IMR-90 (cell line): ENCODE data around the gene CCT7. TPM values are rescaled to one million over a fixed set of nuclear protein-coding genes. Genes with fewer than 3 reads are reported as not detected.

ENCODE experiments used
- ATAC-seq: fragments of 200-7000 bp; cut with Tn5 transposase; 2 replicates; pipeline ENCODE4 v1.9.1; 2020; ENCODE audit warnings: low read depth, mild to moderate bottlenecking, moderate library complexity
- BruUV-seq: library from RNA; stranded (reverse); fragments of 400-500 nt; replicated peaks from 2 replicates; lab custom pipeline; 2021; lab: Mats Ljungman, UMichigan
- CTCF ChIA-PET: fragments of 300-600 bp; formaldehyde crosslinking; extraction: SDS; loops from one replicate; lab custom pipeline; 2021; ENCODE audit warnings: antibody characterized with exemption; lab: Yijun Ruan, JAX
- POLR2A ChIA-PET: fragments of 300-600 bp; sonication (Branson Sonifier 250); formaldehyde crosslinking; loops from one replicate; lab custom pipeline; 2022; ENCODE audit warnings: antibody characterized with exemption; ENCODE audit not compliant: unreplicated experiment; lab: Charles Lee
- DNase-seq: peaks from one replicate; pipeline ENCODE4 v3.0.0; 2013
- H2AFZ ChIP-seq: replicated peaks from 2 replicates; pipeline ENCODE3; 2013; ENCODE audit warnings: low read length, mild to moderate bottlenecking; ENCODE audit not compliant: poor library complexity
- H2AK5ac ChIP-seq: 2 replicates; pipeline ENCODE4 v1.6.1; 2013; ENCODE audit warnings: low read depth, low read length, inconsistent platforms
- H2AK9ac ChIP-seq: replicated peaks from 2 replicates; pipeline ENCODE3; 2013; ENCODE audit warnings: mild to moderate bottlenecking, low read depth, low read length, moderate library complexity; ENCODE audit not compliant: poor library complexity
- H2BK120ac ChIP-seq: 2 replicates; pipeline ENCODE4 v1.6.1; 2013; ENCODE audit warnings: low read depth, low read length, inconsistent platforms
- H2BK15ac ChIP-seq: 3 replicates; pipeline ENCODE4 v1.6.1; 2013; ENCODE audit warnings: low read depth, low read length, inconsistent platforms
- H2BK20ac ChIP-seq: 2 replicates; pipeline ENCODE4 v1.6.1; 2013; ENCODE audit warnings: low read depth, mild to moderate bottlenecking, inconsistent platforms, low read length, moderate library complexity
- H2BK5ac ChIP-seq: 2 replicates; pipeline ENCODE4 v1.6.1; 2013; ENCODE audit warnings: mild to moderate bottlenecking, low read depth, low read length, inconsistent platforms; ENCODE audit not compliant: poor library complexity, severe bottlenecking
- H3K14ac ChIP-seq: replicated peaks from 2 replicates; pipeline ENCODE4 v1.6.1; 2013; ENCODE audit warnings: low read depth, low read length, inconsistent platforms
- H3K18ac ChIP-seq: 2 replicates; pipeline ENCODE4 v1.6.1; 2013; ENCODE audit warnings: low read depth, low read length, control low read depth
- H3K23ac ChIP-seq: 2 replicates; pipeline ENCODE4 v1.6.1; 2013; ENCODE audit warnings: low read depth, low read length, inconsistent platforms
- H3K27ac ChIP-seq: 2 replicates; pipeline ENCODE4 v1.5.1; 2013; ENCODE audit warnings: mild to moderate bottlenecking, control low read depth, low read length; ENCODE audit not compliant: insufficient read depth
- H3K27me3 ChIP-seq: 2 replicates; pipeline ENCODE4 v1.6.1; 2013; ENCODE audit warnings: low read length; ENCODE audit not compliant: control insufficient read depth, insufficient read depth
- H3K36me3 ChIP-seq: 2 replicates; pipeline ENCODE4 v1.6.1; 2013; ENCODE audit warnings: low read length, mixed read lengths; ENCODE audit not compliant: control insufficient read depth, insufficient read depth
- H3K4ac ChIP-seq: 2 replicates; pipeline ENCODE4 v1.6.1; 2013; ENCODE audit warnings: low read depth, low read length, inconsistent platforms
- H3K4me1 ChIP-seq: 2 replicates; pipeline ENCODE4 v1.6.1; 2013; ENCODE audit warnings: low read length, mixed read lengths; ENCODE audit not compliant: control insufficient read depth, insufficient read depth
- H3K4me2 ChIP-seq: 2 replicates; pipeline ENCODE4 v1.6.1; 2013; ENCODE audit warnings: low read depth, mild to moderate bottlenecking, control low read depth, low read length, moderate library complexity
- H3K4me3 ChIP-seq: 2 replicates; pipeline ENCODE4 v1.5.1; 2013; ENCODE audit warnings: low read depth, mild to moderate bottlenecking, control low read depth, low read length, moderate library complexity; ENCODE audit not compliant: insufficient read depth
- H3K56ac ChIP-seq: 2 replicates; pipeline ENCODE4 v1.6.1; 2013; ENCODE audit warnings: low read length, inconsistent platforms; ENCODE audit not compliant: insufficient read depth; ENCODE audit errors: extremely low read depth
- H3K79me1 ChIP-seq, 2 experiments: 2 replicates each; pipeline ENCODE4 v1.6.1; 2013; ENCODE audit warnings: low read length in 2 of 2, inconsistent platforms in 1 of 2, low read depth in 1 of 2
- H3K9ac ChIP-seq: 2 replicates; pipeline ENCODE4 v1.6.1; 2013; ENCODE audit warnings: low read depth, low read length, control low read depth
- H3K9me1 ChIP-seq: 2 replicates; pipeline ENCODE4 v1.6.1; 2013; ENCODE audit warnings: low read length, inconsistent platforms; ENCODE audit not compliant: insufficient read depth
- H3K9me3 ChIP-seq: 2 replicates; pipeline ENCODE4 v1.6.1; 2013; ENCODE audit warnings: low read length; ENCODE audit not compliant: control insufficient read depth, insufficient read depth
- H4K20me1 ChIP-seq: 2 replicates; pipeline ENCODE4 v1.6.1; 2013; ENCODE audit warnings: low read length, inconsistent platforms; ENCODE audit not compliant: insufficient read depth
- H4K5ac ChIP-seq: 2 replicates; pipeline ENCODE4 v1.6.1; 2013; ENCODE audit warnings: mild to moderate bottlenecking, low read depth, low read length, control low read depth
- H4K8ac ChIP-seq, 2 experiments: 2 replicates each; pipeline ENCODE4 v1.6.1; 2013; ENCODE audit warnings: low read depth in 2 of 2, low read length in 2 of 2, control low read depth in 1 of 2, inconsistent platforms in 1 of 2
- H4K91ac ChIP-seq: 2 replicates; pipeline ENCODE4 v1.6.1; 2013; ENCODE audit warnings: low read depth, low read length, inconsistent platforms; ENCODE audit not compliant: insufficient read depth
- ELK1 ChIP-seq: fragments of 150-350 bp; IDR thresholded peaks from 2 replicates; pipeline ENCODE4 v1.6.1; 2016; ENCODE audit warnings: low read depth, mild to moderate bottlenecking, low read length, moderate library complexity, borderline replicate concordance
- FOS ChIP-seq: fragments of 150-350 bp; IDR thresholded peaks from 2 replicates; pipeline ENCODE4 v1.6.1; 2016; ENCODE audit warnings: low read depth, low read length
- MAFK ChIP-seq: IDR thresholded peaks from 2 replicates; pipeline ENCODE4 v1.6.1; 2012; ENCODE audit warnings: low read depth, low read length, improper control_type of control experiment
- NFE2L2 ChIP-seq: fragments of 150-350 bp; IDR thresholded peaks from 2 replicates; pipeline ENCODE4 v1.6.1; 2016; ENCODE audit warnings: low read depth, mild to moderate bottlenecking, low read length
- POLR2A ChIP-seq: IDR thresholded peaks from 2 replicates; pipeline ENCODE4 v1.6.1; 2012; ENCODE audit warnings: mild to moderate bottlenecking, low read depth, low read length
- RAD21 ChIP-seq: IDR thresholded peaks from 2 replicates; pipeline ENCODE4 v1.6.1; 2012; ENCODE audit warnings: low read length, improper control_type of control experiment
- RCOR1 ChIP-seq: IDR thresholded peaks from 2 replicates; pipeline ENCODE4 v1.6.1; 2012; ENCODE audit warnings: mild to moderate bottlenecking, low read length, improper control_type of control experiment; ENCODE audit not compliant: insufficient replicate concordance
- SMC3 ChIP-seq: fragments of 150-350 bp; IDR thresholded peaks from 2 replicates; pipeline ENCODE4 v1.6.1; 2016; ENCODE audit warnings: low read depth, mild to moderate bottlenecking, antibody characterized with exemption, low read length, moderate library complexity
- WGBS, 2 experiments: methylation state at CpG; one replicate each; pipeline versions ENCODE4 v1.1.5 to v1.1.7; 2013; ENCODE audit warnings: missing lambda C conversion rate in 2 of 2; ENCODE audit not compliant: insufficient read length in 1 of 2; ENCODE audit errors: extremely low coverage in 2 of 2; 5-methylcytosine and 5-hydroxymethylcytosine counted together
- dilution Hi-C: fragments of 300-500 bp; cut with HindIII; formaldehyde crosslinking; loops from one replicate; pipeline ENCODE4 v1.14.3; 2018; ENCODE audit warnings: low sequenced_read_pairs; ENCODE audit not compliant: unreplicated experiment
- in situ Hi-C: fragments of 300-500 bp; cut with MboI; formaldehyde crosslinking; loops from 3 replicates; pipeline ENCODE4 v1.14.3; 2019; ENCODE audit warnings: low sequenced_read_pairs, inconsistent platforms, mixed read lengths
- intact Hi-C: fragments of 100-400 bp; cut with micrococcal nuclease; formaldehyde crosslinking; loops from 2 replicates; pipeline ENCODE4 v1.10.0; 2022
- polyA plus RNA-seq, 3 experiments: library from polyadenylated mRNA; depleted of rRNA; stranded (reverse); fragments of >200 nt; gene quantifications; 2 replicates each; pipeline ENCODE4 v1.2.3, GENCODE V29; 2012; ENCODE audit warnings: low replicate concordance in 1 of 3
- total RNA-seq: library from RNA; depleted of rRNA; stranded (reverse); fragments of >200 nt; gene quantifications from 2 replicates; pipeline ENCODE4 v1.2.3, GENCODE V29; 2012

The CCT7 gene
- total and polyA plus RNA-seq, 2 of the 4 experiments (the other 2 are of a cell fraction): 321 to 575 TPM

GRCh38 chr2:73253901-73254300 lies 19.8 kb downstream of the CCT7 start:
- Histone ChIP-seq H2AFZ (no peak overlapping the region), H4K91ac (no peak overlapping the region), H4K5ac (no peak overlapping the region), H2AK9ac (no peak overlapping the region), H4K20me1 (peaks cover 11% of the 10 kb centered on the region), H2AK5ac (no peak overlapping the region), H3K18ac (no peak overlapping the region), H2BK120ac (no peak overlapping the region), H3K56ac (no peak overlapping the region), H2BK20ac (no peak overlapping the region), H3K27ac (no peak overlapping the region), H3K36me3 (peaks cover 57% of the 10 kb centered on the region), H3K4me2 (no peak overlapping the region), H3K4ac (no peak overlapping the region), H3K27me3 (no peaks in the 10 kb centered on the region), H3K4me1 (peaks cover 2% of the 10 kb centered on the region; the same call in 1 of the 2 replicates), H3K9ac (no peak overlapping the region), H3K9me1 (peaks cover 12% of the 10 kb centered on the region; the same call in 1 of the 2 replicates), H3K9me3 (no peaks in the 10 kb centered on the region), H2BK15ac (no peak overlapping the region), H4K8ac (no peak overlapping the region), H3K4me3 (no peak overlapping the region), H3K23ac (no peak overlapping the region), H3K14ac (no peak overlapping the region), H2BK5ac (no peak overlapping the region), H3K79me1 (peaks cover 1 to 5% of the 10 kb centered on the region in 2 experiments; a peak in 2 of 4 replicates)
- in situ Hi-C loops (no loop called here), dilution Hi-C loops (no loop called here), intact Hi-C loops (no loop called here)
- 80% methylated on average over 1 of the region's 3 CpGs; no CpG with 5 or more reads in 1 of the 2 experiments for WGBS, 2 experiments
- no TSS peak for BruUV-seq
- DNase-seq: no peak
- ChIA-PET CTCF (no interaction called here), POLR2A (no interaction called here)
- no peak for ATAC-seq
- TF ChIP-seq ELK1 (no peak), POLR2A (no peak), NFE2L2 (no peak), SMC3 (no peak), MAFK (no peak), RCOR1 (no peak), RAD21 (no peak), FOS (no peak)
